Stimulated activated CD8-positive, alpha-beta memory T cell treated with anti-CD3 and anti-CD28 coated beads, Interleukin-2, amount 100 ng/mL, for 48 hours (primary cell): Measurements from ENCODE around the gene GTSF1L.

ENCODE experiments used
- DNase-seq, 2 donors: peaks; one replicate each; pipeline ENCODE4 v3.0.0-alpha.2; 2020; ENCODE audit warnings: low read depth in 2 of 2

The GTSF1L gene

DNA sequence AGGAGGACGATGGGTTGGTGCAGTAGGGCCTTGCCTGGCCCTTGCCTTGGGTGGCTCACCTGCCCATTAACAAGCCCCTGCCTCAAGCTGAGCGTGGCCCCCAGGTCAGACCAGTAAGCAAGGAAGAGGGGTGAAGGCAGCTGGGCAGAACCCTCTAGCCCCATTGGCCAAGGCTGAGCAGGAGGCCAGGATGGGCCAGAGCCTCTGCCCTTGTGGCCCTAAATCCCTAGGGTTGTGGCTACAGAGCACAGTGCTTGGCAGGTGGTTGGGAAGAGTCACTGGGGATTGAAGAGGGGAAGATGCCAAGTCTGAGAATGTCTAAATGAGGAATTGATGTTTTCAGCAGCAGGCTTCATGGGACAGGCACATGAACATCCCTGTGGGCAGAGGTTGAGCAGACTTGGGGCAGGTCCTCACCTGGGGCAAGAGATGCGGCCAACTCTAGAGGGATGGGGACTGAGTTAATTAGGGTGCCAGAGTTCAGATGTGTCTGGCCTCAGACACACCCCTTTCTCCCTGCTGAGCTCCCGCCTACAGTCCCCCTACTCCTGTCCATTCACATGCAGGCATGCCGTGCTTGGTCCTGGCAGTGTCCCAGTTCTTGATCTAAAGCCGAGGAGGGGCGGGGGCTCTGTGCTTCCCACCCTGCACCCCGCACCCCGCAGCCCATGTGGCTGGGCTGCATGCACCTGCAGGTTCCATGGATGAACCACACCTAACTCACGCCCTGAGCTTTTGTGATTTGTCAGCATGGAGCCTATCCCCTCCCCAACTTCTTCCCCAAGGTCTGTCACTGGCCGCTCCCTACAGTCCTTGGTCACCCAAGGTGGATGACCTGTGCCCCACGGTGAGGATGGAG lies 9.8 kb downstream of the GTSF1L start:
- no peak for DNase-seq

DNA sequence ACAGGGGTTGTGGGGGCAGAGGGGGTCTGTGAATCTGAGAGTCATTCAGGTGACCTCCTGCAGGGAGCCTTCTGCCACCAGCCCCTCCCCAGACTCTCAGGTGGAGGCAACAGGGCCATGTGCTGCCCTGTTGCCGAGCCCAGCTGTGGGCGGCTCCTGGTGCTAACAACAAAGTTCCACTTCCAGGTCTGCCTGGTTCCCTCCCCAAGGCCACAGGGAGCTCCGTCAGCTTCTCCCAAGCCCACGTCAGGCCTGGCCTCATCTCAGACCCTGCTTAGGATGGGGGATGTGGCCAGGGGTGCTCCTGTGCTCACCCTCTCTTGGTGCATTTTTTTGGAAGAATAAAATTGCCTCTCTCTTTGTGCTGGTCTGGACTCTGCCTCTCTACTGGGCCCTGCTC lies 10.7 kb downstream of the GTSF1L start:
- no peak for DNase-seq

DNA sequence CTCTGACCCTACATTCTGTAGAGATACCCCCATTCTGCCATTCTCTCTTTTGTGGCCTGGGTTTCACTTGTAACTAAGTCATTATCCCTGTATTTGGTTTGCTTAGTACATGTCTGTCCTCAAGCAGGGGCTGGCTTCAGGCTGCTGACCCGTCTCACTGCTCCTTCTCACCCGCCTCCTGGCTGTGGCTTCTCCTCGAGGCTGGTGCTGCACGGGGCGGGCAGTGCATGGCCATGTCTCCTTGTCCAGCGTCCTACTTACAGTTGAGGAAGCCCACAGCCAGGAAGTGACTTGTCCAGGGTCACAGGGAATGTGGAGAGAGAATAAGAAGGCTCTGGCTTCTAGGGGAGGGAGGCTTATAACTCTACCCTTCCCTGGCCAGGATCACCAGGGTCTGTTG lies 11.3 kb downstream of the GTSF1L start:
- DNase-seq: no peak

DNA sequence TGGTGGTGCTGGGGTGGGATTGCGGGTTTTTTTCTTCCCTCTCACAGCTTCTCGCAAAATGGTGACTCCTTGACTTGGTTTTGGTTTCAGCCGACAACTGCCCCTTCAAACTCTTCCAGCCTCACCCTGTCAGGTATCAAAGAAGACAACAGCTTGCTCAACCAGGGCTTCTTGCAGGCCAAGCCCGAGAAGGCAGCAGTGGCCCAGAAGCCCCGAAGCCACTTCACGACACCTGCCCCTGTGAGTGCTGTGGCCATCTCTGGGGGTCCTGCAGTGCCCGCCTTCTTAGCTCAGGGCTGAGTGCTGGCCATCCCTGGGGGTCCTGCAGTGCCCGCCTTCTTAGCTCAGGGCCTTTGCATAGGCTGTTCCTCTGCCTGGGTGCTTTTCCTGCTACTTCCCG lies 11.8 kb downstream of the GTSF1L start:
- no peak for DNase-seq

DNA sequence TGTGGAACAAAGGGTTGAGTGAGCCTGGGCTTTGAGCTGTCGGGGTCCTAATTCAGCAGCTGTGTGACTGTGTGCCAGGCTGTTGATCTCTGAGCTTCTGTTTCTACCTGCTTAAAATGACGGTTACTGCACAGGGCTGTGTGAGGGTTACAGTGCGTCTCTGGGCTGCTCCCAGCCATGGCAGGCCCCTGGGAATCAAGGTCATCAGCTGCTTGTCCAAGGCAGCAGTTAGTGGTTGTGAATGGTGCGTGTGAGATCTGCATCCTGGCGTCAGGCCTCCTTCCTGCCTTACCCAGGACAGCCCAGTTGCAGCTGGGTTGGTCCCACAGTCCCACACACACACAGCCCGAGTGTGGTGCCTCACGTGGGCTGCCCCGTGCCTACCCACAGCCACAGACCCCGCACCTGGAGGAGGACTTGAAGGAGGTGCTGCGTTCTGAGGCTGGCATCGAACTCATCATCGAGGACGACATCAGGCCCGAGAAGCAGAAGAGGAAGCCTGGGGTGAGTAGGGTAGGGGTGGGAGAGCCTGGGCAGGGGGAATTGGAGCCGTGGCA lies 15.6 kb downstream of the GTSF1L start:
- no peak for DNase-seq

DNA sequence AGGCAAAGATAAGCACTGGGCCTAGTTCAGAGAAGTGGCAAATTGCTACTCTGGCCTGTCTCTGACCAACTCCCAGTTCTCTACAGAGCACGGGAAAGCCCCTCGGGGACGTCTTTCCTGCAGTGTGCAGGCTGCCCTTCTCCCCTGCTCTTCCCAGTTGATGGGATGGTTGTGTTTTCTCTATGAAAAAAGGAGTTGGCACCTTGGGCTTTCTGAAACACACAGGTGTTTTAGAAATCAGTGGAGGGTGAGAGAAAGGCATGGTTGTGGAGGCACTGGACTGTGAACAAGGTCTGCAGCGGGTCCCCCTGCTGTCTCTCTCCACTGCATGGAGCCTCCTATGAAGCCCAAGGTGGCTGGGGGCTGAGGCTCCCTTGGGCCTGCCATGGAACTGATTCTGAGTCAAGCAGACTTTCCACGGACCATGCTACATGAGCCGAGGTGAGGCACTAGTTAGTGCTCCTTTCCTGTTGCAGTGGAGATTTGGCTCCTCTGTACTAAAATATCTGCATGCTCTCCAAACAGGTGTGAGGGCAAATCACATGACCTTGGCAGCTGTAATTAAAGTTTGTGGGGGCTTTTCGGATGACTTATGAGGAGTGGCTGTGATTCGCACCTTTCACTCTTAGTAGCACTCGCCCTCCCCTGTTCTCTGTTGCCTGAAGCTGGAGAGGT lies 16.3 kb downstream of the GTSF1L start:
- DNase-seq: no peak

DNA sequence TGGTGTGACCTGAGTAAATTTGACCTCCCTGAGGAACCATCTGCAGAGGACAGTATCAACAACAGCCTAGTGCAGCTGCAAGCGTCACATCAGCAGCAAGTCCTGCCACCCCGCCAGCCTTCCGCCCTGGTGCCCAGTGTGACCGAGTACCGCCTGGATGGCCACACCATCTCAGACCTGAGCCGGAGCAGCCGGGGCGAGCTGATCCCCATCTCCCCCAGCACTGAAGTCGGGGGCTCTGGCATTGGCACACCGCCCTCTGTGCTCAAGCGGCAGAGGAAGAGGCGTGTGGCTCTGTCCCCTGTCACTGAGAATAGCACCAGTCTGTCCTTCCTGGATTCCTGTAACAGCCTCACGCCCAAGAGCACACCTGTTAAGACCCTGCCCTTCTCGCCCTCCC lies 24.3 kb downstream of the GTSF1L start:
- no peak for DNase-seq

DNA sequence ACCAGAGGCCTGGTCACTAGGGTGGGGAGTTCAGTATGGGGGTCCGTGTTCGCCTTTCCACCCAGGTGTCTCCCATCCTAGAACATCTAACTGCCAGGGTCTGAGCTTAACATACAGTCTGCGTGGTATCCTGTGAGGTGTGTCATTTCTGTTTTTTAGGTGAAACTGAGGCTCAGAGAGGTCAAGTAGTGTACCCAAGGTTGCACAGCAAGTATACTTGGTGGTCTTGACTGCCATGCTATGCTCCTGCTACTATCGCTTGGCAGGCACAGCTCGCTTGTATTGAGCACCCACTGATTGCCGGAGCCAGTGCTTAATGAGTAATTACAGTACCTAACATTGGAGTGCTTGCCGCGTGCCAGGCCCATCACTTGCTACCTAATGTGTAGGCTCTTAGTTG lies 26.2 kb downstream of the GTSF1L start:
- DNase-seq: no peak

DNA sequence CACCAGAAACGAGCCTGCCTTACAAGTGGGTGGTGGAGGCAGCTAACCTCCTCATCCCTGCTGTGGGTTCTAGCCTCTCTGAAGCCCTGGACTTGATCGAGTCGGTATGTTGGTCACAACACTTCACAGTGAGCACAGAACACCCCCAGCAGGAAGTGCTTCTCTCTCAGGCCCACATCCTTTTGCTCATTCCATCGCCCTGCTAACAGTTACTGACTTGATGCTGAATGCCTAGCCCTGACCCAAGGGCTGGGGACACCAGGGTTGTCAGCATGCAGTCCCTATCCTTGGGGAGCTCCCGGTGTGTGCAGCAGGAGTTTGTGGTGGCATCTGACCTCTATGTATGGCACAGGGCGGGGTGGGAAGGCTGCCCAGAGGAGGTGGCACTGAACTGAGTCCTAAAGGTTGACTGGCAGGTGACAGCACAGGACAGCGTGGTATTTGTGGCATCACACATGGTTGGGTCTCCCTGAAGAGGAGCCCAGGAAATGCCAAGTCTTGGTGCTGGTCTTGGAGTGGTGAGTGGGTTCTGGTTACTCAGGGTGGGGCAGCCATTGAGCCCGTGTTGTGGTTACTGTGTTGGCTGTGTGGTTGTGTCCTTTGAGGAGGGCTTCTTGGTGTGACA lies 26.7 kb downstream of the GTSF1L start:
- DNase-seq: no peak

DNA sequence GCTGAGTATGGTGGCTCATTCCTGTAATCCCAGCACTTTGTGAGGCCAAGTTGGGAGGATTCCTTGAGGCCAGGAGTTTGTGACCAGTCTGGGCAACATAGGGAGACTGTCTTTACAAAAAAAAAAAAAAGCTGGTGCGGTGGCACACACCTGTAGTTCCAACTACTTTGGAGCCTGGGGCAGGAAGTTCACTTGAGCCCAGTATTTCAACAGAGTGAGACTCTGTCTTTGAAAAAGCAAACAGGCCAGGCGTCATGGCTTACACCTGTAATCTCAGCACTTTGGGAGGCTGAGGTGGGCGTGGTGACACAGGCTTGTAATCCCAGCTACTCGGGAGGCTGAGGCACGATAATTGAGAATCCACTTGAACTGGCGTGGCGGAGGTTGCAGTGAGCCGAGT lies 31.2 kb downstream of the GTSF1L start:
- DNase-seq: no peak

DNA sequence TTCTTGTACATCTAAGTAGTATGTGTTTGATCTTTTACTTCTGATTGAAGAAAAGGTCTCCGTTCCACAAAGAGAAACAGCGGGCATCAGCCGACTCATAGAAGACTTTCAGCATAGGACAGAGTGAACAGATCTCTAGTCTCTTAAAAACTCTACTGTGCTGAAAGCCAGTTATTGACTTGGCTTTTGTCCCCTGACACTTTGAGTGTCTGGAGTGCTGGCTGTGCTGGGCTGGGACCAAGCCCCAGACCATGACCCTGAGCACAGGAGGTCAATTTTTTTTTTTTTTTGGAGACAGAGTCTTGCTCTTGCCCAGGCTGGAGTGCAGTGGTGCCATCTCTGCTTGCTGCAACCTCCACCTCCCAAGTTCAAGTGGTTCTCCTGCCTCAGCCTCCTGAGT lies 32.0 kb downstream of the GTSF1L start:
- DNase-seq: no peak

DNA sequence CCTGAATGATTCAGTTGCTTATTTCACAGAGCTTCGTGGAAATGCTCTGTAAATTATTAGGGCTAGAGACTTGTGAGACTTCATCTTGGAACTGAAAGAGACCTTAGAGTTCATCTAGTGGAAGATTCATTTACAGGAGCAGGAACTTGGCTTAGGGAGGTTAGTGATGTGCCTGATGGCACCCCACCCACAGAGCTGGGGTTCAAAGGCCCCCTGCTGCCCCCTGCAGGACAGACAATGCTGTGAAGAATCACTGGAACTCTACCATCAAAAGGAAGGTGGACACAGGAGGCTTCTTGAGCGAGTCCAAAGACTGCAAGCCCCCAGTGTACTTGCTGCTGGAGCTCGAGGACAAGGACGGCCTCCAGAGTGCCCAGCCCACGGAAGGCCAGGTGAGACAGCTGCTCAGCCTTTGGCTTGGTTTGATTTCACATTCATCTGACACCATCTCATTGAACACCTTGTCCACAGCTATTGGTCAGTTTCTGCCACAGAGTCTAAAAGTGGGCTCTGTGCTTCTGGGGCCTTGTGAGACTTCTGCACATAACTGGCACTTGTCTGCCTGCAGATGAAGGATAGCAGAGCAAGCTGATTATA lies 34.8 kb downstream of the GTSF1L start:
- peak; percentile 50 to 59 for DNase-seq

DNA sequence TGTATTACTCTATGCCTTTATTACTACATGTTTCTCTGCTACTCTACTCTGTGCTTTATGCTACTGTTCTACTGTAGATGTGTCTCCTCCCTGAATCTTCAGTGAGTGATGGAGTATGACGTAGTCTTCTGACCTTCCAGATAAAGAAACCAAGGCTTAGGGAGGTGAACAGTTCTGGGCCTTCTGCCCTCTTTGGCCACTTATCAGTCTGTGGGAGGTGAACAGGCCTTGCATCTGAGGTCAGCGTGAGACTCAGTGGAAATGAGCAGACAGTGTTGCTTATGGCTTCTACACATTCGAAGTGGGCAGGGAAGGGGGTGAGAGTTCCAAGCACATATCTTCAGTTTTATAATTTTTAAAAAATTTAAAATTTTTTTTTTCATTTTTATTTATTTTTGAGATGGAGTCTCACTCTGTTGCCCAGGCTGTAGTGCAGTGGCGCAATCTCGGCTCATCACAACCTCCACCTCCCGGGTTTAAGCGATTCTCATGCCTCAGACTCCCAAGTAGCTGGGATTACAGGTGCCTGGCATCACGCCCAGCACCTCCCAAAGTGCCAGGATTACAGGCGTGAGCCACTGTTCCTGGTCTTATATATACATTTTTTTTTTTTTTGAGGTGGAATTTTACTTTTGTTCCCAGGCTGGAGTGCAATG lies 35.7 kb downstream of the GTSF1L start:
- no peak for DNase-seq

DNA sequence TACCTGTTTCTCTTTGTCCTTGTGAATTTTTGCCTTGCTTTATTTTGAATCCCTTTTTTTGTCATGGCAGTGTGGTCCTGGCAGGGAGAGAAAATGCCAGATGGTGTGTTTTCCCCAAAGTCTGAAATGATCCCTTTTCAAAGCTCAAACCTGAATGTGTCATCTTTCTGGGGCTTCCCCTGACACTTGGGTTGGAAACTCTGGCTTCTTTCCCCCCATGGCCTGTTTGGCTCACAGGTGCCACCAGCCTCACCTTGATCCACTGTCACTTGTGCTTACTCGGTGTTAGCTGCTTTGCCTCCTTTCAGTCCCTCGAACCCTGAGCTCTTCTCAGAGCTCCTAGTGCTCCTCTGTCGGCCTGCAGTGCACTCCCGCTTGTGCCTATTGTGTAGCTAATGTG lies 37.6 kb downstream of the GTSF1L start:
- DNase-seq: no peak

DNA sequence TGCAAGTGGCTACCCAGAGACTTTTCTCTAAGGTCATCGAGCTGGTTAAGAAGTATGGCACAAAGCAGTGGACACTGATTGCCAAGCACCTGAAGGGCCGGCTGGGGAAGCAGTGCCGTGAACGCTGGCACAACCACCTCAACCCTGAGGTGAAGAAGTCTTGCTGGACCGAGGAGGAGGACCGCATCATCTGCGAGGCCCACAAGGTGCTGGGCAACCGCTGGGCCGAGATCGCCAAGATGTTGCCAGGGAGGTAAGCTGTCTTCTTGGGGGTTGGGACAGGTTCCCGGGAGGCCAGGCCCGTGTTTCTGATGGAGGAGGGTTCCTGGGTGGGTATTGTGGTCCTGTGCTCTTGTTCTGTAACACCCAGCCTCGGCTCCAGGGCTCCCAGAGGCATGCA lies 40.0 kb downstream of the GTSF1L start:
- DNase-seq: no peak

DNA sequence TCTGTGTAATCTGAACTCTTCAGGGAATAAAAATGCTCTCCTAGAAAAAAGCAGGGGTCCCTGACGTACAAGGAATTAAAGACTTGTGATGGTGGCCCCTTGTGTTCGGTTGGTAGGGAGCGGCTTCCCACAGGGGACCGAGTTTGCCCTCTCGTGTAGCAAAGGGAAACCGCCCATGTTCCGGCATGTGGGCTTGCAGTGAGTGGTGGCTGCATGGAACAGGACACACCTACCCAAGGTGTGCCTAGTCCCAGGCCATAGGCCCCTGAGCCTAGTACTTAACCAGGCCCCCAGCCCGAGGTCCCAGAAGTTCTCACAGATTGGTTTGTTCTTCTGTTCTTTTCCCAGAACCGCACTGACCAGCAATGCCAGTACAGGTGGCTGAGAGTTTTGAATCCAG lies 44.4 kb downstream of the GTSF1L start:
- no peak for DNase-seq

DNA sequence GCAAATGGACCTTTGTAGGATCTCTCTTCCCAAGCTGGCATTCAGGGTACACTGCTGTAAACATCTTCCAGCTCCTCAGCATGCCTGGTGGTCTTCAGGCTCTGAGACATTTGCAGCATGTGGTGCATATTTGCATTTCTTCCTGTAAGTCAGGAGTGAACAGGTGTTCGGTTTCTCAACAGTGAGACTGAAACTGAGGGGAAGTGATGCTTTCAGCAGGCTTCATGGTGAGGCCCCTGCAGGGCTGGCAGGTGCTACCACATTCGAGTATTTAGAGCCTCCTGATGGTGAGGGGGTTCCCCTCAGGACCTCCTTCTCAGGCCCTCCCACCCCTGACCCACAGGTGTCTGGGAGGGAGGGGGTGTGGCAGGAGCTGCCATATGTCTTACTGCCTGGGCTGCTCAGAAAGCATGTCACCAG lies 44.8 kb downstream of the GTSF1L start:
- DNase-seq: no peak

DNA sequence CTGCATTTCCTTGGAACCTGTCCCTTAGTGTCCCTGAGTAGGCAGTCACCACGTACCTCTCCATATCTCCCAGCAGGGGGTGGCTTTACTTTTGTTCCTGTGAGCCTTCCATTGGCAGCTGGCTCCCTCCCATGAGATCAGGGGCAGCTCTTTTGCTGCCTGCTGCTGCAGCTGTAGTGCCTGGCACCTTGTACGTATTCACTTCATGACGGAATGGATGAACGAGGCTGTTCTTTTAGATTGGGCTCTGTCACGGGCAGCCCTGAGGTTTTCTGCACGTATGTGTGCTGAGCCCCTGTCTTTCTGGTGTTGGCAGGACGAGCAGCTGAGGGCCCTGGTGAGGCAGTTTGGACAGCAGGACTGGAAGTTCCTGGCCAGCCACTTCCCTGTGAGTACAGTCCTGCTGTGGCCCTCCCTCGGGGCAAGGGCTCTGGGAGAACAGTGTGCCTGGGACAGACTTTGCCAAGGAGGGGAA lies 45.3 kb downstream of the GTSF1L start:
- no peak for DNase-seq

DNA sequence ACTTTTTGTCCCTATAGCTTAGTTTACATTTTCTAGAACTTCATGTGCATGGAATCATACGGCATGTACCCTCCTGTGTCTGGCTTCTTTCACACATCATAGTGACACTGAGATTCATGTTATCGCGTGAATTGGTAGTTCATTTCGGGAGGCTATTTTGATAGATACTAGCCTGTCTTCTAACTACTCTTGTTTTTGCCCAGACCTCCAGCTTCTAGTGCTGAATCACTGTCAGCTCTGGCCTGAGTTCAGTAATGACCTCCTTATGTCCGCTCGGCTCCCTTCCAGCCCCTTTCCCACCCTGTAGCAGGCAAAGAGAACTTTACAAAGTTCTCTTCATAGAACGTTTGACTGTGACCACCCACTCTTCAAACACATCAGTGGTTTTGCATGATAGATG lies 45.8 kb downstream of the GTSF1L start:
- no peak for DNase-seq

DNA sequence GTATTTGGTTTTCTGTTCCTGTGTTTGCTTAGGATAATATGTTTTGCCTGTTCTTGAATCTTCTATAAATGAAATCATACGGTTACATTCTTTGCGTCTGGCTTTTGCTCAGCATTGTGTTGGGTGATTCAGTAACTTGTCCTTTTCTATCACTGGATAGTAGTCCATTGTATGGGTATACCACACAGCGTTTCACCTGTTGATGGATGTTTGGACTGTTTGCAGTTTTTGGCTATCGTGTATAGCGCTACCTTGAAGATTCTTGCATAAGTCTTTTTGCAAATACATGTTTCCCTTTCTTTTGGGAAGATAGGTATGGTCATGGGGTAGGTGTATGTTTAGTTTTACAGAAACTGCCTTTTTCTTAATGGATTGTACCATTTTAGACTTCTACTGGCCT lies 50.4 kb downstream of the GTSF1L start:
- DNase-seq: no peak
